IPS-15b (cell line): ENCODE results near the gene CYP2E1.
"Not testable (repeated sequence)": the region's sequence is repeated elsewhere in the genome, so short reads cannot be mapped to it uniquely, and the experiment has no call there.

Source experiments
- H3K27me3 ChIP-seq: one replicate; pipeline ENCODE4 v1.6.1; 2013; ENCODE audit warnings: low read length; ENCODE audit not compliant: control insufficient read depth, insufficient read depth
- H3K36me3 ChIP-seq: one replicate; pipeline ENCODE4 v1.6.1; 2013; ENCODE audit warnings: low read length; ENCODE audit not compliant: control insufficient read depth, insufficient read depth
- H3K4me1 ChIP-seq: one replicate; pipeline ENCODE4 v1.6.1; 2013; ENCODE audit warnings: mild to moderate bottlenecking, low read length; ENCODE audit not compliant: control insufficient read depth, insufficient read depth
- H3K4me3 ChIP-seq: one replicate; pipeline ENCODE4 v1.5.1; 2013; ENCODE audit warnings: low read depth, low read length
- H3K9ac ChIP-seq: one replicate; pipeline ENCODE4 v1.6.1; 2013; ENCODE audit warnings: low read depth, mild to moderate bottlenecking, low read length
- H3K9me3 ChIP-seq: one replicate; pipeline ENCODE4 v1.6.1; 2013; ENCODE audit warnings: mild to moderate bottlenecking, low read length; ENCODE audit not compliant: control insufficient read depth, insufficient read depth

CYP2E1 gene

DNA sequence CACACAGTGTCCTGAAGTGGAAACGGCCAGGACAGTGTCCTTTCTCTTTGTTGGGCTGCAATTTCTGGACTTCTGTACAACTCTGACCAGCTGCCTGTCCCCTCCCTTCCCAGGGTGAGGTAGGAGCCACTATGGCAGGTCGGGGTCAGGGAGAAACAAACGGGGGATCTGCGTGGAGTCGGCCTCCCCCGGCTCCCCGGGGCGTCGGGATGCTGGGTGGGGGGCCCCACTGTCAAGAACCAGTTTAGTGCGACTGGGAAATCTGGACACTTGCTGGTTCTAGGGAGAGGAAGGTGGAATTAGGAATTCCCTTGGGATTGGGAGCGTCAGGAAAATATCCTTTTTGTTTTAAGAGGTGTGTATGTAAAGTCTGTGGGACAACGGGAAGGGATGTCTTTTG is 37.7 kb downstream of the CYP2E1 start:
- peaks cover 11% of the 10 kb centered on the region for H3K9me3 ChIP-seq
- no peaks in the 10 kb centered on the region for H3K36me3 ChIP-seq
- no peak overlapping the region for H3K9ac ChIP-seq
- no peak overlapping the region for H3K4me3 ChIP-seq
- peaks cover under 1% of the 10 kb centered on the region for H3K27me3 ChIP-seq
- no peaks in the 10 kb centered on the region for H3K4me1 ChIP-seq

GRCh38 chr10:133565441-133566294 is 38.5 kb downstream of the CYP2E1 start, which contains the start of gene SYCE1:
Gene SYCE1 (minus strand): TSS chr10:133565583. CDS start chr10:133565529, 54 bp downstream.
- Histone ChIP-seq H3K9ac (no peak within 1 kb of the TSS), H3K4me1 (no peaks in the 10 kb centered on the region), H3K27me3 (peaks cover 2% of the 10 kb centered on the region), H3K9me3 (peaks cover 11% of the 10 kb centered on the region), H3K4me3 (no peak within 1 kb of the TSS), H3K36me3 (no peaks in the 10 kb centered on the region)

GRCh38 chr10:133567119-133567518 is 40.0 kb downstream of the CYP2E1 start:
- Histone ChIP-seq H3K4me1 (no peaks in the 10 kb centered on the region), H3K4me3 (no peak overlapping the region), H3K9ac (no peak overlapping the region), H3K36me3 (no peaks in the 10 kb centered on the region), H3K9me3 (peaks cover 11% of the 10 kb centered on the region), H3K27me3 (peaks cover 2% of the 10 kb centered on the region)

GRCh38 chr10:133567609-133568286 is 40.6 kb downstream of the CYP2E1 start:
- Histone ChIP-seq H3K4me3 (no peak overlapping the region), H3K4me1 (no peaks in the 10 kb centered on the region), H3K27me3 (peaks cover 2% of the 10 kb centered on the region), H3K36me3 (no peaks in the 10 kb centered on the region), H3K9me3 (peaks cover 9% of the 10 kb centered on the region), H3K9ac (no peak overlapping the region)

GRCh38 chr10:133568287-133568614 is 41.1 kb downstream of the CYP2E1 start:
- H3K9me3 ChIP-seq: peaks cover 9% of the 10 kb centered on the region
- H3K27me3 ChIP-seq: peaks cover 2% of the 10 kb centered on the region

DNA sequence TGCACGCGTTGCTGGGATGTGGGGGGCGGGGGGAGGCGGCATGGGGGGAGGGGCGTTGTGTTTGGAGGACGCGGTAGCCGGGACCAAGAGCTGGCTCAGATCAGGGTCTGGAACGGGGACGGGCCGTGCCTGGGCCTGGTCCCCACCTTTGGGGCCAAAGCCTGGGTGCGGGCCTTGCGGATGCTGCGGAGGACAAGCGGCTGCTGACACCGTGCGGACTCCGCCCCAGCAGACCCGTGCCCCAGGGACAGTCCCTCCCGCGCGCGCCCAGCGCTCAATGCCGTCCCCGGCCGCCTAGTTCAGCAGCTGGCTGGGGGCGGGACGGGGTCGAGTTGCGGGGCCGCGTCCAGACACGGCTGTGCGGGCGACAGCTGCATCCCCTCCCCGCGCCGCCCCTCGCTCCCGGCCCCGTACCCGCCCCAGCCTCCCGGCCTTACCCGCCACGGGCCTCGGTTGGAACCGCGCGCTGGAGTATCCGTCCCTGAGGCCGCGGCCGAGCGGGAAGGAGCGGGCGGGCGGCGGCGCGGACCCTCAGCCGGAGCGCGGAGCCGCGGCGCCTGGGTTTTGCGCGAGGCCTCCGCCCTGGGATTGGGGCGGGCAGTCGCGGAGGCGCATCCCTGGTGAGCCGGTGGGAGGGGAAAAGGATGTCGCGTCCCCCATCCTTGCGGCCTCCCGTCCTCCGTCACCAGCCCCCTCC is 41.8 kb downstream of the CYP2E1 start:
- H3K36me3 ChIP-seq, H3K4me1 ChIP-seq, H3K4me3 ChIP-seq, H3K27me3 ChIP-seq, H3K9ac ChIP-seq, H3K9me3 ChIP-seq: not testable (repeated sequence)

More at GRCh38 chr10:133568287-133568614, 41.1 kb downstream of the CYP2E1 start:
- no peaks in the 10 kb centered on the region for H3K4me1 ChIP-seq
- H3K9ac ChIP-seq: no peak overlapping the region
- H3K4me3 ChIP-seq: no peak overlapping the region
- no peaks in the 10 kb centered on the region for H3K36me3 ChIP-seq

GRCh38 chr10:133569801-133570200 is 42.6 kb downstream of the CYP2E1 start:
- H3K9ac ChIP-seq, H3K27me3 ChIP-seq, H3K4me3 ChIP-seq, H3K36me3 ChIP-seq, H3K9me3 ChIP-seq, H3K4me1 ChIP-seq: not testable (repeated sequence)

DNA sequence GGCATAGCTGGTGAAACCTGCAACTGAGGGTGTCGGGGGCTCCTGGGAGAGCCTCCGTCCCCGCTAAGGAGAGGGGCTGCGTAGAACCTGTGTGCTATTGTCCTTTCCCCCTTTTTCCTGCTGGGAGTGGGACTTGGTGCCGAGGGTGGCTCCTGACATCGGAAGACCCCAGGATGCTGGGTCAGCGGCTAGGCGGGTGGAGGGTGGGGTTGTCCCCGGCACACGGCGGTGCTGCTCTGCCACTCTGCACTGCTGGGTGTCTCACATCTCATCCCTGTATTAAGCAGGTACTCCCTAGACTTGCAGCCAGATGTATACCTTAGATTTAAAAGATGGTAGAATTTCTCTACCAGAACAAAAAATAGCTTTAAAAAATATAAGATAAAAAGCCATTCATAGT is 44.9 kb downstream of the CYP2E1 start:
- H3K9me3 ChIP-seq: not testable (repeated sequence)

GRCh38 chr10:133573460-133573859 is 46.3 kb downstream of the CYP2E1 start:
- H3K4me3 ChIP-seq, H3K4me1 ChIP-seq, H3K27me3 ChIP-seq, H3K9ac ChIP-seq, H3K9me3 ChIP-seq, H3K36me3 ChIP-seq: not testable (repeated sequence)

More for the DNA sequence above, 44.9 kb downstream of the CYP2E1 start:
- H3K27me3 ChIP-seq, H3K9ac ChIP-seq, H3K4me3 ChIP-seq, H3K36me3 ChIP-seq, H3K4me1 ChIP-seq: not testable (repeated sequence)

DNA sequence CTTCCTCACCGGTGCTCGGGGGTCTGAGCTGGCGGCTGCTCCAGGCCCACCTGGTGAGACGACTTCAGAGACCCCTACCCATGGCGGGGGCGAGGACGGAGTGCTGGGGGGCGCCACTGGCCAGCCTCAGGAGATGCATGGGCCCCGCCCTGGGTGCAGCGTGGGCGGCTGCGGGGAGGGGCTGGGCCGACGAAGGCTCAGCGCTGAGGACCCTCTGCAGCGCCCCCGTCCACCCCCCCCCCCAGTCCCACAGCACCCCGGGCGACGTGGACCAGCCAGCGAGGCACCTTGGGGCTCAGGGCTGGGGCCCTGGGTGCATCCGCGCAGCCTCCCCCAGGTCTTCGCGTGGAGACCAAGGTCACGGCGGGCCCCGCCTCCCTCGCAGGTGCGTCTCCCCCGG is 49.9 kb downstream of the CYP2E1 start:
- not testable (repeated sequence) for H3K27me3 ChIP-seq, H3K4me1 ChIP-seq, H3K4me3 ChIP-seq, H3K9ac ChIP-seq, H3K9me3 ChIP-seq, H3K36me3 ChIP-seq
